Medulla oblongata (tissue), 1 donor: ENCODE measurements around the gene PLA2G6.
A peak's percentile ranks its signal among the peaks of the same experiment; 100 is the strongest.
"Not testable (repeated sequence)": the region's sequence is repeated elsewhere in the genome, so short reads cannot be mapped to it uniquely, and the experiment has no call there.

Source experiments
- DNase-seq: peaks from one replicate; pipeline ENCODE4 v3.0.0-alpha.2; 2015; ENCODE audit errors: extremely low spot score

Gene PLA2G6

GRCh38 chr22:38132136-38132535, 49.5 kb downstream of the PLA2G6 start:
- no peak for DNase-seq

GRCh38 chr22:38131399-38131798, 50.2 kb downstream of the PLA2G6 start:
- no peak for DNase-seq

GRCh38 chr22:38129856-38130255, 51.8 kb downstream of the PLA2G6 start:
- DNase-seq, result no peak

GRCh38 chr22:38129021-38129420, 52.6 kb downstream of the PLA2G6 start:
- DNase-seq, result no peak

- no peak for DNase-seq
Measured at GRCh38 chr22:38127869-38128268, 53.8 kb downstream of the PLA2G6 start.

GRCh38 chr22:38126928-38127668, 54.5 kb downstream of the PLA2G6 start:
- no peak for DNase-seq

GRCh38 chr22:38125751-38126201, 55.9 kb downstream of the PLA2G6 start:
- peak; percentile 34 for DNase-seq

- DNase-seq, result no peak
Measured at GRCh38 chr22:38125038-38125610, 56.5 kb downstream of the PLA2G6 start.

GRCh38 chr22:38124236-38124974, 57.2 kb downstream of the PLA2G6 start:
- no peak for DNase-seq

GRCh38 chr22:38122616-38123015, 59.0 kb downstream of the PLA2G6 start:
- no peak for DNase-seq

GRCh38 chr22:38120359-38121110, 61.1 kb downstream of the PLA2G6 start:
- no peak for DNase-seq

- not testable (repeated sequence) for DNase-seq
Measured at GRCh38 chr22:38118747-38119146, 62.9 kb downstream of the PLA2G6 start.

GRCh38 chr22:38118182-38118581, 63.4 kb downstream of the PLA2G6 start:
- no peak for DNase-seq

- DNase-seq, result not testable (repeated sequence)
Measured at GRCh38 chr22:38117556-38117955, 64.1 kb downstream of the PLA2G6 start.

- DNase-seq, result no peak
Measured at GRCh38 chr22:38115423-38116205, 66.0 kb downstream of the PLA2G6 start.

GRCh38 chr22:38114484-38115398, 66.9 kb downstream of the PLA2G6 start:
- peak; percentile 82 for DNase-seq

- DNase-seq, result no peak
Measured at GRCh38 chr22:38112381-38112780, 69.2 kb downstream of the PLA2G6 start.

- no peak for DNase-seq
Measured at GRCh38 chr22:38111925-38112355, 69.7 kb downstream of the PLA2G6 start.

GRCh38 chr22:38110863-38111852, 70.5 kb downstream of the PLA2G6 start:
- no peak for DNase-seq
